ENCODE data around the gene NUDT14. TPM values are rescaled to one million over a fixed set of nuclear protein-coding genes. Genes with fewer than 3 reads are reported as not detected.

The NUDT14 gene
- polyA plus RNA-seq, 1 donor from 2014 or later = 55.0 TPM

- no peaks in the 10 kb centered on the region for H3K9me3 ChIP-seq (ENCODE audit: low read length)
- no peaks in the 10 kb centered on the region for H4K20me1 ChIP-seq (ENCODE audit: insufficient read depth)
- no peak overlapping the region for H3K27ac ChIP-seq (ENCODE audit: low read length)
- no peak overlapping the region for H3K9ac ChIP-seq (ENCODE audit: low read length)
- H3F3A ChIP-seq (ENCODE audit: insufficient read depth, low read length, poor library complexity, severe bottlenecking) = no peaks in the 10 kb centered on the region
- no peak overlapping the region for H2AFZ ChIP-seq (ENCODE audit: low read depth, low read length)
- H3K27me3 ChIP-seq (ENCODE audit: insufficient read depth, low read depth, low read length) = no peaks in the 10 kb centered on the region
- no peak for TF ChIP-seq MXI1 (conservative IDR thresholded peaks at IDR 0.05; ENCODE audit: poor library complexity, severe bottlenecking)
- no peak for TF ChIP-seq REST (IDR thresholded peaks at IDR 0.05; ENCODE audit: borderline replicate concordance)
- no peak for TF ChIP-seq EZH2 (IDR thresholded peaks at IDR 0.05; ENCODE audit: borderline replicate concordance, insufficient read depth, low read length, poor library complexity, severe bottlenecking)
- TF ChIP-seq POLR2AphosphoS5 (IDR thresholded peaks at IDR 0.05) = no peak
- TF ChIP-seq RAD21 (conservative IDR thresholded peaks at IDR 0.05) = no peak
- TF ChIP-seq, protein P1, sequence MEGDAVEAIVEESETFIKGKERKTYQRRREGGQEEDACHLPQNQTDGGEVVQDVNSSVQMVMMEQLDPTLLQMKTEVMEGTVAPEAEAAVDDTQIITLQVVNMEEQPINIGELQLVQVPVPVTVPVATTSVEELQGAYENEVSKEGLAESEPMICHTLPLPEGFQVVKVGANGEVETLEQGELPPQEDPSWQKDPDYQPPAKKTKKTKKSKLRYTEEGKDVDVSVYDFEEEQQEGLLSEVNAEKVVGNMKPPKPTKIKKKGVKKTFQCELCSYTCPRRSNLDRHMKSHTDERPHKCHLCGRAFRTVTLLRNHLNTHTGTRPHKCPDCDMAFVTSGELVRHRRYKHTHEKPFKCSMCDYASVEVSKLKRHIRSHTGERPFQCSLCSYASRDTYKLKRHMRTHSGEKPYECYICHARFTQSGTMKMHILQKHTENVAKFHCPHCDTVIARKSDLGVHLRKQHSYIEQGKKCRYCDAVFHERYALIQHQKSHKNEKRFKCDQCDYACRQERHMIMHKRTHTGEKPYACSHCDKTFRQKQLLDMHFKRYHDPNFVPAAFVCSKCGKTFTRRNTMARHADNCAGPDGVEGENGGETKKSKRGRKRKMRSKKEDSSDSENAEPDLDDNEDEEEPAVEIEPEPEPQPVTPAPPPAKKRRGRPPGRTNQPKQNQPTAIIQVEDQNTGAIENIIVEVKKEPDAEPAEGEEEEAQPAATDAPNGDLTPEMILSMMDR (IDR thresholded peaks at IDR 0.05; ENCODE audit: poor library complexity, severe bottlenecking) = no peak
- no peak for TF ChIP-seq SMC3 (conservative IDR thresholded peaks at IDR 0.05; ENCODE audit: poor library complexity)
- no peak for TF ChIP-seq TAF1 (IDR thresholded peaks at IDR 0.05; ENCODE audit: low read depth)
- no peak for TF ChIP-seq EP300 (conservative IDR thresholded peaks at IDR 0.05; ENCODE audit: poor library complexity, severe bottlenecking)
- H3K36me3 ChIP-seq (ENCODE audit: insufficient read depth, low read length) = no peaks in the 10 kb centered on the region
- H3K79me2 ChIP-seq (replicated peaks; ENCODE audit: insufficient read depth, low read length) = no peaks in the 10 kb centered on the region
- no peak overlapping the region for H3K4me2 ChIP-seq (ENCODE audit: low read length)
- no peak overlapping the region for H3K4me3 ChIP-seq (ENCODE audit: low read length)
- H3K9me2 ChIP-seq (ENCODE audit: insufficient read depth, low read length) = no peaks in the 10 kb centered on the region
Measured at GRCh38 chr14:105161309-105161708, 19.8 kb downstream of the NUDT14 start.

- no peaks in the 10 kb centered on the region for H3K79me2 ChIP-seq (replicated peaks; ENCODE audit: insufficient read depth, low read length)
- no peak overlapping the region for H3K9ac ChIP-seq (ENCODE audit: low read length)
- H4K20me1 ChIP-seq (ENCODE audit: insufficient read depth) = no peaks in the 10 kb centered on the region
- no peaks in the 10 kb centered on the region for H3K9me3 ChIP-seq (ENCODE audit: low read length)
- H3K36me3 ChIP-seq (ENCODE audit: insufficient read depth, low read length) = no peaks in the 10 kb centered on the region
- H3K4me3 ChIP-seq (ENCODE audit: low read length) = no peak overlapping the region
- H3K27me3 ChIP-seq (ENCODE audit: insufficient read depth, low read depth, low read length) = no peaks in the 10 kb centered on the region
- H3K4me2 ChIP-seq (ENCODE audit: low read length) = no peak overlapping the region
- no peaks in the 10 kb centered on the region for H3K9me2 ChIP-seq (ENCODE audit: insufficient read depth, low read length)
- H3F3A ChIP-seq (ENCODE audit: insufficient read depth, low read length, poor library complexity, severe bottlenecking) = no peaks in the 10 kb centered on the region
- TF ChIP-seq SMC3 (conservative IDR thresholded peaks at IDR 0.05; ENCODE audit: poor library complexity) (no peak), MXI1 (conservative IDR thresholded peaks at IDR 0.05; ENCODE audit: poor library complexity, severe bottlenecking) (no peak), EP300 (conservative IDR thresholded peaks at IDR 0.05; ENCODE audit: poor library complexity, severe bottlenecking) (no peak), REST (IDR thresholded peaks at IDR 0.05; ENCODE audit: borderline replicate concordance) (no peak), TAF1 (IDR thresholded peaks at IDR 0.05; ENCODE audit: low read depth) (no peak), POLR2AphosphoS5 (IDR thresholded peaks at IDR 0.05) (no peak), EZH2 (IDR thresholded peaks at IDR 0.05; ENCODE audit: borderline replicate concordance, insufficient read depth, low read length, poor library complexity, severe bottlenecking) (no peak), RAD21 (conservative IDR thresholded peaks at IDR 0.05) (no peak)
- TF ChIP-seq, protein P1 (IDR thresholded peaks at IDR 0.05; ENCODE audit: poor library complexity, severe bottlenecking) = no peak
- H2AFZ ChIP-seq (ENCODE audit: low read depth, low read length) = no peak overlapping the region
- no peak overlapping the region for H3K27ac ChIP-seq (ENCODE audit: low read length)
Measured at GRCh38 chr14:105160776-105161175, 20.3 kb downstream of the NUDT14 start.

Data from neural cell (in vitro differentiated cells).